ENCODE measurements around the gene GP2.

DNA sequence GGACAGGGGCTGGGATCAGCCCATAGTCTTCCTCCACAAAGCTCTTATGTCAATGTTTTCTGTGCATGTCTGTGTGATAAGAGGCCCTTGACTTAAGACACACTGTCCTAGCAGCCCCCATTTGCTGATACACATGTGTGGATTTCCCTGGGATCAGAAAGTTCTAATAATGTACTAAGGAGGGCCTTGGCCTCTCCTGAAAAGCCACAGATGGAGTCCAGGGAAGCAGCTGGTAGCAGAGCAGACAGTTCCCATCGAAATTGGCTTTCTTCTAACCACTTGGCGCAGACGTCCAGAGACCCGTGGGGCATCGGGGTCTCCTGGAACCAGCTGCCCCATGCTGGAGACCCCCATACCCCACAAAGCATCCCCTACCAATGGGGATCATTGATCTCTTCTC, 4.3 kb upstream of the GP2 start:
- TF ChIP-seq POLR2A (IDR thresholded peaks at IDR 0.05) (no peak), EP300 (IDR thresholded peaks at IDR 0.05) (no peak)
- TF ChIP-seq, protein P1, sequence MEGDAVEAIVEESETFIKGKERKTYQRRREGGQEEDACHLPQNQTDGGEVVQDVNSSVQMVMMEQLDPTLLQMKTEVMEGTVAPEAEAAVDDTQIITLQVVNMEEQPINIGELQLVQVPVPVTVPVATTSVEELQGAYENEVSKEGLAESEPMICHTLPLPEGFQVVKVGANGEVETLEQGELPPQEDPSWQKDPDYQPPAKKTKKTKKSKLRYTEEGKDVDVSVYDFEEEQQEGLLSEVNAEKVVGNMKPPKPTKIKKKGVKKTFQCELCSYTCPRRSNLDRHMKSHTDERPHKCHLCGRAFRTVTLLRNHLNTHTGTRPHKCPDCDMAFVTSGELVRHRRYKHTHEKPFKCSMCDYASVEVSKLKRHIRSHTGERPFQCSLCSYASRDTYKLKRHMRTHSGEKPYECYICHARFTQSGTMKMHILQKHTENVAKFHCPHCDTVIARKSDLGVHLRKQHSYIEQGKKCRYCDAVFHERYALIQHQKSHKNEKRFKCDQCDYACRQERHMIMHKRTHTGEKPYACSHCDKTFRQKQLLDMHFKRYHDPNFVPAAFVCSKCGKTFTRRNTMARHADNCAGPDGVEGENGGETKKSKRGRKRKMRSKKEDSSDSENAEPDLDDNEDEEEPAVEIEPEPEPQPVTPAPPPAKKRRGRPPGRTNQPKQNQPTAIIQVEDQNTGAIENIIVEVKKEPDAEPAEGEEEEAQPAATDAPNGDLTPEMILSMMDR (IDR thresholded peaks at IDR 0.05), result no peak

Measured in tibial nerve (tissue), 4 donors.